Peyer's patch (tissue), 4 donors: ENCODE data around the gene TMCC3.

Experiments
- POLR2A ChIP-seq, 2 donors: fragments of 450-650 bp; IDR thresholded peaks; one replicate each; pipeline ENCODE4 v1.5.1; 2017; ENCODE audit warnings: antibody characterized with exemption in 2 of 2, mild to moderate bottlenecking in 2 of 2, moderate library complexity in 2 of 2
- TF ChIP-seq, protein P1 (sequence below), 6 experiments: fragments of 450-650 bp in 4 of 6; fragments of 200-600 bp in 2 of 6; sonication (generic) in 1 of 6; IDR thresholded peaks; one replicate each; pipeline ENCODE4 v1.5.1; 2017 to 2019; ENCODE audit warnings: antibody characterized with exemption in 6 of 6, mild to moderate bottlenecking in 3 of 6, moderate library complexity in 1 of 6

DNA sequence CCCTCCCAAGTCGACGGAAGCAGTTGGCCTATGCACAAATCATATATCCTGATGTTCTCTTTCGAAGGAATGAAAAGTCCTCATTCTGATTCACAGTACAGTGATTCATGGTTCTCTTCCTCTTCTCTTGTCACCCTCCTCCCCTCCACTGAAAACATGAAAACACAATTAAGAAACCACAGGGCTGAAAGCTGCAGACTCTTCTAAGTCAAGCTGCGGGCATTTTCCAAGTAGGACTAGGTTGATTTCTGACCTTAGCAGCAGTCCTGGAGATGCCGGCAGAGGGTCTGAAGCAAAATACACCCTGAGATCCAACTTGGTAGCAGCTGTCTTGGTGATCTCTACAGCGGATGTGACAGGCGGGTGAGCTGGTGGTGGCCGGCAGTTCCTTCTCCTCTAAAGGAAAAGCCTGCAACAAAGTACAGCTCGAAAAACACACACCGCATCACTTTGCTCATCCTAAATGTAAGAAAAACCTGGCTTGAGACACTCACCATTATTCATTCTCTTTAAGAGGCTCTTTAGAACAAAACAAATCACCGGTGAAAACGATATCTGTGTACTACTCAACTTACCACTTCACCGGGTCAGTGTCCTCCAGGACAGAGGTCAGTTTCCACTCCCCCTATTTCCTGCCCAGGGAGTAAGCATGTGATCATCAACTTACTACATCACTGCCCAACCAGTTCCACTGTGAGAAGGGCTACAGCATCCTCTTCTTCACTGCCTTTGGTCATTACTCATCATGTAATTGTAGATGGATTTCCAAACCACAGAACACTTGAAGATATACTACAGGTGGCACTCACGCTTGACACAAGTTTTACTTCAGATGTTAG lies 6.0 kb downstream of the TMCC3 start:
- TF ChIP-seq, protein P1, sequence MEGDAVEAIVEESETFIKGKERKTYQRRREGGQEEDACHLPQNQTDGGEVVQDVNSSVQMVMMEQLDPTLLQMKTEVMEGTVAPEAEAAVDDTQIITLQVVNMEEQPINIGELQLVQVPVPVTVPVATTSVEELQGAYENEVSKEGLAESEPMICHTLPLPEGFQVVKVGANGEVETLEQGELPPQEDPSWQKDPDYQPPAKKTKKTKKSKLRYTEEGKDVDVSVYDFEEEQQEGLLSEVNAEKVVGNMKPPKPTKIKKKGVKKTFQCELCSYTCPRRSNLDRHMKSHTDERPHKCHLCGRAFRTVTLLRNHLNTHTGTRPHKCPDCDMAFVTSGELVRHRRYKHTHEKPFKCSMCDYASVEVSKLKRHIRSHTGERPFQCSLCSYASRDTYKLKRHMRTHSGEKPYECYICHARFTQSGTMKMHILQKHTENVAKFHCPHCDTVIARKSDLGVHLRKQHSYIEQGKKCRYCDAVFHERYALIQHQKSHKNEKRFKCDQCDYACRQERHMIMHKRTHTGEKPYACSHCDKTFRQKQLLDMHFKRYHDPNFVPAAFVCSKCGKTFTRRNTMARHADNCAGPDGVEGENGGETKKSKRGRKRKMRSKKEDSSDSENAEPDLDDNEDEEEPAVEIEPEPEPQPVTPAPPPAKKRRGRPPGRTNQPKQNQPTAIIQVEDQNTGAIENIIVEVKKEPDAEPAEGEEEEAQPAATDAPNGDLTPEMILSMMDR (IDR thresholded peaks at IDR 0.05): no peak
- no peak for TF ChIP-seq POLR2A (IDR thresholded peaks at IDR 0.05)
